Fibroblast of peridontal ligament (primary cell): ENCODE data around the gene BCL11A.

Experiments
- DNase-seq: peaks from one replicate; pipeline ENCODE4 v3.0.0-alpha.2; 2010; ENCODE audit errors: extremely low read depth

BCL11A gene

GRCh38 chr2:60507211-60507965 lies 46.1 kb downstream of the BCL11A start:
- no peak for DNase-seq

GRCh38 chr2:60505880-60506260 lies 47.6 kb downstream of the BCL11A start:
- no peak for DNase-seq

GRCh38 chr2:60505240-60505879 lies 48.1 kb downstream of the BCL11A start:
- DNase-seq, result no peak

GRCh38 chr2:60504049-60504448 lies 49.4 kb downstream of the BCL11A start:
- no peak for DNase-seq

- DNase-seq, result no peak
These were observed 51.3 kb downstream of the BCL11A start for GRCh38 chr2:60502144-60502543.

- no peak for DNase-seq
These were observed 52.6 kb downstream of the BCL11A start for GRCh38 chr2:60500861-60501260.

GRCh38 chr2:60499651-60500265 lies 53.7 kb downstream of the BCL11A start:
- DNase-seq, result no peak

GRCh38 chr2:60498816-60499429 lies 54.5 kb downstream of the BCL11A start:
- DNase-seq, result no peak

- no peak for DNase-seq
These were observed 55.2 kb downstream of the BCL11A start for GRCh38 chr2:60498127-60498815.

- DNase-seq, result no peak
These were observed 56.0 kb downstream of the BCL11A start for GRCh38 chr2:60497500-60497899.

GRCh38 chr2:60496956-60497355 lies 56.5 kb downstream of the BCL11A start:
- no peak for DNase-seq

GRCh38 chr2:60496475-60496874 lies 57.0 kb downstream of the BCL11A start:
- no peak for DNase-seq

GRCh38 chr2:60495041-60495625 lies 58.3 kb downstream of the BCL11A start:
- DNase-seq, result no peak

- no peak for DNase-seq
These were observed 59.6 kb downstream of the BCL11A start for GRCh38 chr2:60493804-60494387.

- no peak for DNase-seq
These were observed 60.9 kb downstream of the BCL11A start for GRCh38 chr2:60492548-60492947.

- DNase-seq, result no peak
These were observed 62.6 kb downstream of the BCL11A start for GRCh38 chr2:60490848-60491247.

- no peak for DNase-seq
These were observed 63.0 kb downstream of the BCL11A start for GRCh38 chr2:60490441-60490840.

GRCh38 chr2:60489289-60489688 lies 64.2 kb downstream of the BCL11A start:
- DNase-seq, result no peak

- DNase-seq, result no peak
These were observed 65.2 kb downstream of the BCL11A start for GRCh38 chr2:60488291-60488690.

GRCh38 chr2:60487174-60487573 lies 66.3 kb downstream of the BCL11A start:
- DNase-seq, result no peak

GRCh38 chr2:60486551-60486950 lies 66.9 kb downstream of the BCL11A start:
- DNase-seq, result no peak
